NCI-H524 (cell line): ENCODE data around the gene HSD17B12.

Experiments used
- DNase-seq, 2 experiments: peaks; one replicate each; lab custom pipeline; 2025; lab: John Stamatoyannopoulos, UW

Gene HSD17B12

GRCh38 chr11:43868852-43869567, 188.5 kb downstream of the HSD17B12 start:
- DNase-seq, result no peak

- no peak for DNase-seq
Observed at GRCh38 chr11:43871051-43871450, 190.5 kb downstream of the HSD17B12 start.

- DNase-seq, result no peak
Observed at GRCh38 chr11:43872995-43873394, 192.5 kb downstream of the HSD17B12 start.

- DNase-seq, result no peak
Observed at GRCh38 chr11:43874078-43874477, 193.5 kb downstream of the HSD17B12 start.

- no peak for DNase-seq
Observed at GRCh38 chr11:43874738-43875137, 194.2 kb downstream of the HSD17B12 start.

GRCh38 chr11:43879789-43880639, 199.5 kb downstream of the HSD17B12 start:
- DNase-seq, result no peak

GRCh38 chr11:43880640-43881159, 200.2 kb downstream of the HSD17B12 start, which contains the start of gene ALKBH3:
TSS of gene ALKBH3 (plus strand) at chr11:43880831. CDS start at chr11:43882653, 1,822 bp downstream.
- peak; percentile 91 to 94 for DNase-seq

GRCh38 chr11:43892851-43893250, 212.3 kb downstream of the HSD17B12 start:
- DNase-seq, result no peak

GRCh38 chr11:43894546-43894945, 214.0 kb downstream of the HSD17B12 start:
- no peak for DNase-seq

- no peak for DNase-seq
Observed at GRCh38 chr11:43895601-43896000, 215.1 kb downstream of the HSD17B12 start.

GRCh38 chr11:43898574-43898973, 218.0 kb downstream of the HSD17B12 start:
- no peak for DNase-seq

- no peak for DNase-seq
Observed at GRCh38 chr11:43899094-43899493, 218.6 kb downstream of the HSD17B12 start.

GRCh38 chr11:43901551-43901950, 221.0 kb downstream of the HSD17B12 start:
- DNase-seq, result no peak

GRCh38 chr11:43903078-43903477, 222.5 kb downstream of the HSD17B12 start:
- no peak for DNase-seq

- no peak for DNase-seq
Observed at GRCh38 chr11:43903969-43904368, 223.4 kb downstream of the HSD17B12 start.

- no peak for DNase-seq
Observed at GRCh38 chr11:43904742-43905535, 224.4 kb downstream of the HSD17B12 start.

- no peak for DNase-seq
Observed at GRCh38 chr11:43905813-43906241, 225.3 kb downstream of the HSD17B12 start.
